K562 (cell line): ENCODE results near the gene ARHGEF4. TPM values are rescaled to one million over a fixed set of nuclear protein-coding genes. Genes with fewer than 3 reads are reported as not detected.
"Not testable (repeated sequence)": the region's sequence is repeated elsewhere in the genome, so short reads cannot be mapped to it uniquely, and the experiment has no call there.

ENCODE experiments used
- ATAC-seq: fragments of 200-7000 bp; cut with Tn5 transposase; 3 replicates; pipeline ENCODE4 v1.9.1; 2020; ENCODE audit warnings: moderate library complexity
- BruUV-seq: library from RNA; stranded (reverse); fragments of 400-500 nt; replicated peaks from 2 replicates; lab custom pipeline; 2021; lab: Mats Ljungman, UMichigan
- CTCF ChIA-PET: fragments of 300-600 bp; formaldehyde crosslinking; extraction: SDS; loops from one replicate; lab custom pipeline; 2021; ENCODE audit warnings: low intra/inter-chr PET ratio; lab: Yijun Ruan, JAX
- POLR2A ChIA-PET: fragments of 300-600, 350-650 bp; sonication (Branson Sonifier 250); formaldehyde crosslinking; extraction: SDS; loops from one replicate; lab custom pipeline; 2021; ENCODE audit warnings: antibody characterized with exemption, inconsistent platforms; lab: Yijun Ruan, JAX
- DNase-seq, 4 experiments: peaks; one replicate each; pipeline versions ENCODE4 v3.0.0 to v3.0.0-alpha.2; 2011 to 2018; ENCODE audit warnings: low spot score in 3 of 4, mixed read lengths in 3 of 4; ENCODE audit errors: extremely low read depth in 1 of 4
- FAIRE-seq: peaks from 2 replicates; lab custom pipeline; 2011; peaks lifted over from hg19 to GRCh38; lab: Jason Lieb, UNC
- H2AFZ ChIP-seq: 2 replicates; pipeline ENCODE4 v1.6.0; 2011; ENCODE audit warnings: low read depth, low read length, control low read depth, inconsistent platforms
- H3K27ac ChIP-seq: fragments of 200-600 bp; 3 replicates; pipeline ENCODE4 v1.8.0; 2011; ENCODE audit warnings: low read depth, mild to moderate bottlenecking, control low read depth, inconsistent platforms, low read length, moderate library complexity, mixed read lengths; ENCODE audit errors: extremely low read depth
- H3K27me3 ChIP-seq, 2 experiments: fragments of 300-600 bp in 1 of 2; 2 replicates in 1 of 2; 3 replicates in 1 of 2; pipeline versions ENCODE4 v1.6.0 to v1.8.0; 2011; ENCODE audit warnings: inconsistent platforms in 2 of 2, low read length in 2 of 2, mild to moderate bottlenecking in 1 of 2, mixed read lengths in 1 of 2, moderate library complexity in 1 of 2; ENCODE audit not compliant: control insufficient read depth in 2 of 2, insufficient read depth in 2 of 2
- H3K36me3 ChIP-seq: fragments of 300-600 bp; 3 replicates; pipeline ENCODE4 v1.8.0; 2011; ENCODE audit warnings: mild to moderate bottlenecking, low read length, inconsistent platforms; ENCODE audit not compliant: control insufficient read depth, insufficient read depth
- H3K4me1 ChIP-seq, 2 experiments: fragments of 200-600 bp in 1 of 2; replicated peaks in 1 of 2; 2 replicates in 1 of 2; 3 replicates in 1 of 2; pipeline versions ENCODE4 v1.5.1 to v1.8.0; 2011; ENCODE audit warnings: inconsistent platforms in 2 of 2, low read length in 2 of 2, mild to moderate bottlenecking in 1 of 2, mixed read lengths in 1 of 2, moderate library complexity in 1 of 2; ENCODE audit not compliant: control insufficient read depth in 2 of 2, insufficient read depth in 2 of 2
- H3K4me2 ChIP-seq: 2 replicates; pipeline ENCODE4 v1.6.1; 2011; ENCODE audit warnings: low read length, control low read depth, inconsistent platforms, mixed read lengths; ENCODE audit not compliant: insufficient read depth
- H3K4me3 ChIP-seq: fragments of 200-600 bp; sonication (generic), shearing (Covaris generic); 2 replicates; pipeline ENCODE4 v1.5.1; 2016; ENCODE audit warnings: control low read depth, inconsistent platforms
- H3K79me2 ChIP-seq: fragments of 200-600 bp; 3 replicates; pipeline ENCODE4 v1.8.0; 2011; ENCODE audit warnings: low read length, inconsistent platforms; ENCODE audit not compliant: control insufficient read depth, insufficient read depth
- H3K9ac ChIP-seq, 2 experiments: 2 replicates each; pipeline versions ENCODE4 v1.6.0 to v1.6.1; 2011; ENCODE audit warnings: low read depth in 2 of 2, low read length in 2 of 2, control low read depth in 1 of 2, inconsistent platforms in 1 of 2, mild to moderate bottlenecking in 1 of 2, mixed read lengths in 1 of 2; ENCODE audit not compliant: insufficient read depth in 1 of 2
- H3K9me1 ChIP-seq: one replicate; pipeline ENCODE4 v1.6.0; 2011; ENCODE audit warnings: inconsistent platforms, mild to moderate bottlenecking, low read length, moderate library complexity; ENCODE audit not compliant: control insufficient read depth, insufficient read depth
- H3K9me3 ChIP-seq: replicated peaks from 2 replicates; pipeline ENCODE4 v1.5.1; 2011; ENCODE audit warnings: low read depth, low read length, inconsistent platforms; ENCODE audit not compliant: control insufficient read depth, insufficient read depth
- H4K20me1 ChIP-seq: replicated peaks from 2 replicates; pipeline ENCODE4 v1.6.1; 2011; ENCODE audit warnings: low read length, inconsistent platforms, mixed read lengths; ENCODE audit not compliant: control insufficient read depth, insufficient read depth
- GABPB1 ChIP-seq: sonication (generic); formaldehyde crosslinking; IDR thresholded peaks from 2 replicates; pipeline ENCODE4 v1.8.0; 2022; ENCODE audit warnings: mild to moderate bottlenecking, missing genetic modification reagents
- IFI16 ChIP-seq: fragments of 250-450 bp; sonication (Bioruptor Pico); IDR thresholded peaks from 2 replicates; pipeline ENCODE4 v2.1.2; 2022; ENCODE audit warnings: mild to moderate bottlenecking, inconsistent platforms
- KDM1A ChIP-seq, 2 experiments: fragments of 450-650 bp; IDR thresholded peaks; 2 replicates each; pipeline ENCODE4 v1.6.1; 2016; ENCODE audit warnings: mild to moderate bottlenecking in 2 of 2
- L3MBTL2 ChIP-seq: fragments of 450-650 bp; IDR thresholded peaks from 2 replicates; pipeline ENCODE4 v1.6.1; 2016; ENCODE audit warnings: mild to moderate bottlenecking, moderate library complexity
- MED1 ChIP-seq: sonication (generic); formaldehyde crosslinking; IDR thresholded peaks from 2 replicates; pipeline ENCODE4 v1.8.1; 2023; ENCODE audit warnings: missing genetic modification reagents, borderline replicate concordance
- SIN3A ChIP-seq, 2 experiments: fragments of 150-350 bp in 1 of 2; IDR thresholded peaks; 2 replicates each; pipeline ENCODE4 v1.6.1; 2011 to 2016; ENCODE audit warnings: borderline replicate concordance in 2 of 2, low read depth in 2 of 2, low read length in 2 of 2, mild to moderate bottlenecking in 2 of 2, moderate library complexity in 2 of 2; ENCODE audit not compliant: control insufficient read depth in 1 of 2
- ZNF24 ChIP-seq: fragments of 450-650 bp; IDR thresholded peaks from 2 replicates; pipeline ENCODE4 v1.6.1; 2016
- ZNF707 ChIP-seq: fragments of 250-450 bp; sonication (Bioruptor Pico); conservative IDR thresholded peaks from 2 replicates; pipeline ENCODE4 v1.8.0; 2022; ENCODE audit warnings: inconsistent platforms, mild to moderate bottlenecking, moderate library complexity
- WGBS: fragments of 100-300 bp; shearing (Covaris generic); methylation state at CpG from one replicate; pipeline ENCODE4 v1.1.6; 2016; ENCODE audit warnings: low coverage, mixed read lengths; ENCODE audit not compliant: insufficient coverage; ENCODE audit errors: missing lambda C conversion rate; 5-methylcytosine and 5-hydroxymethylcytosine counted together
- in situ Hi-C: fragments of 300-500 bp; cut with MboI; formaldehyde crosslinking; loops from 4 replicates; pipeline ENCODE4 v1.15.0; 2018; ENCODE audit warnings: inconsistent platforms, mixed read lengths
- intact Hi-C: fragments of 100-400 bp; cut with micrococcal nuclease; formaldehyde crosslinking; loops from 2 replicates; pipeline ENCODE4 v1.14.2; 2022
- polyA plus RNA-seq, 8 experiments: library from polyadenylated mRNA; depleted of rRNA in 4 of 8; stranded (reverse) in 5 of 8; unstranded in 3 of 8; fragments of >200 nt; fragmentation: Nextera tagmentation in 2 of 8; fragmentation: Illumina TruSeq in 1 of 8; extraction: Ambion mirVana in 2 of 8; extraction: Trizol in 1 of 8; gene quantifications; 2 replicates each; pipeline versions ENCODE4 v1.2.1 to v1.2.3, GENCODE V29; 2011 to 2014; ENCODE audit warnings: inconsistent platforms in 1 of 8, missing spikeins in 1 of 8
- total RNA-seq, 7 experiments: library from RNA; depleted of rRNA in 6 of 7; stranded (reverse); fragments of >200 nt in 6 of 7; fragmentation: Illumina TruSeq in 2 of 7; extraction: Trizol in 2 of 7; gene quantifications; 2 replicates each; pipeline versions ENCODE4 v1.2.1 to v1.2.3, GENCODE V29; 2011 to 2021; ENCODE audit warnings: low replicate concordance in 1 of 7
- TF ChIP-seq, protein P1 (sequence below): sonication (generic); formaldehyde crosslinking; IDR thresholded peaks from 2 replicates; pipeline ENCODE4 v1.8.0; 2023; ENCODE audit warnings: mild to moderate bottlenecking, missing genetic modification reagents

The ARHGEF4 gene
- total and polyA plus RNA-seq, 9 of the 15 experiments (the other 6 are each of a cell fraction or from before 2014, with no cell fraction given): not detected

DNA sequence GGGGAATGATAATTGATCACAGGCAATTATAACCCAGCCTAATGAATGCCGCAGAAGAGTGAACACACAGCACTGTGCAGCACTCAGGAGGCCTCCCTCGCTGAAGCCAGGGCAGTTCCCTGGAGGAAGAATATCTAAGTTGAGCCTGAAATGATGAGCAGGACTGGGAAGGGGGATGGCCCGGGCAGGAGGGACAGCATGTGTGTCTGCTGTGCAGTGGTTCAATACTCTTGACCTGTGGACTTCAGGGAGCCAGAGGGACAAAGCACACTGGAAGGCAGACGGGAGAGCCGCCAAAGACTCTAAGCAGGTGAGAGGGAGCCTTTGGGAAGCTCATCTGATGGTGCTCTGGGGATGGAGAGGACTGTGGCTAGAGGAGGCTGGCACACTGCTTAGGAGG, 62.6 kb downstream of the ARHGEF4 start (continued):
- TF ChIP-seq L3MBTL2 (no peak), ZNF707 (CRISPR knock-in tag) (no peak), SIN3A (IDR thresholded peaks at IDR 0.05; ENCODE audit: borderline replicate concordance in 2 of 2, control insufficient read depth in 1 of 2, low read depth in 2 of 2, low read length in 2 of 2) (no peak)

DNA sequence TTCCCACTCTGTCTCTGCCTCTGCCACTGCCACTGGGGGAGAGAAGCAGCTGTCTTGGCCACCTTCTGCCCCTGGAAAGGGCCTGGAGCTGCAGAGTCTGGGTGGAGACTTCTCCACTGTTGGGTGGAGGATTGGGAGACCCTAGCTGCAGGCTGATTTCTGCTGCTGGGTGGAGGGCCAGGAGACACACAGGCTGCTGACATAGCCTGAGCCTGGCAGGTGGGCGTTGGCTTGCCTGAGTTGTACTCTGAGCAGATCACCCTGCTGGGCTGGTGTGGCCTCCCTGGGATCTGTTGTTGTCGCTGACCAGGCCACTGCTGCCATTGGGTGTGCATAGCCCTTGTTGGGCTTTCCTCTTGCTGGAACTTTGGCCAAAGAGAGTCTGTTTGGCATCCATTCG, 64.3 kb downstream of the ARHGEF4 start:
- in situ Hi-C loops: no loop called here
- no peaks in the 10 kb centered on the region for H3K79me2 ChIP-seq

DNA sequence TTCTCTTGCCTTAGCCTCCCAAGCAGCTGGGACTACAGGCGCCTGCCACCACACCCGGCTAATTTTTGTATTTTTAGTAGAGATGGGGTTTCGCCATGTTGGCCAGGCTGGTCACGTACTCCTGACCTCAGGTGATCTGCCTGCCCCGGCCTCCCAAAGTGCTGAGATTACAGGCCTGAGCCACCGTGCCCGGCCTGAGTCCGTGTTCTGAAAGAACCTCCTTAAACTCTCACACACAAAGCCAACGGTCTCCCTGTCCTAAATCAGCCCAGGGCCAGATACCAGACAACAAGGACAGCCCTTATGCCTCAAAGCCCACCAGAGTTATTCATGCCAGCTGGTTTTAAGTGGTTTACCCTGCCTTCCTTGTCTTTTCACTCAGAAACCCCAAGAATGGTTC, 64.9 kb downstream of the ARHGEF4 start:
- H3K36me3 ChIP-seq, BruUV-seq, H3K79me2 ChIP-seq, H3K9me1 ChIP-seq, H3K9me3 ChIP-seq, H4K20me1 ChIP-seq, FAIRE-seq, H3K4me1 ChIP-seq, H3K4me3 ChIP-seq, ATAC-seq, DNase-seq, in situ Hi-C loops, H2AFZ ChIP-seq, H3K9ac ChIP-seq, CTCF ChIA-PET, H3K4me2 ChIP-seq, intact Hi-C loops, H3K27ac ChIP-seq: not testable (repeated sequence)
- peaks cover 14 to 31% of the 10 kb centered on the region in 2 experiments for H3K27me3 ChIP-seq
- POLR2A ChIA-PET: interaction anchor here (0.7 kb wide), 1 partner anchor 77 kb away, joined by 3 read pairs; no protein-coding TSS in a partner anchor
- WGBS: 1% methylated on average over 8 of the region's 9 CpGs

More for the DNA sequence above, 64.3 kb downstream of the ARHGEF4 start:
- Histone ChIP-seq H3K4me2 (no peak overlapping the region), H3K9me1 (no peaks in the 10 kb centered on the region), H2AFZ (no peak overlapping the region), H4K20me1 (no peaks in the 10 kb centered on the region), H3K9ac (no peak overlapping the region), H3K9me3 (no peaks in the 10 kb centered on the region), H3K27me3 (peaks cover 14 to 37% of the 10 kb centered on the region in 2 experiments), H3K27ac (no peak overlapping the region), H3K36me3 (no peaks in the 10 kb centered on the region), H3K4me3 (no peak overlapping the region), H3K4me1 (no peaks in the 10 kb centered on the region)
- ChIA-PET CTCF (no interaction called here), POLR2A (interaction anchor here (0.7 to 0.9 kb wide), 2 partner anchors 10 to 77 kb away, joined by 3 read pairs; no protein-coding TSS in a partner anchor)
- no TSS peak for BruUV-seq
- DNase-seq (no peak), ATAC-seq (no peak), FAIRE-seq (no peak)
- WGBS: 7% methylated on average over 2 of the region's 3 CpGs
- intact Hi-C loops: no loop called here
- TF ChIP-seq GABPB1 (CRISPR knock-in tag) (no peak), KDM1A (IDR thresholded peaks at IDR 0.05) (no peak), IFI16 (CRISPR knock-in tag) (no peak), MED1 (no peak), ZNF24 (no peak)
- TF ChIP-seq, protein P1, sequence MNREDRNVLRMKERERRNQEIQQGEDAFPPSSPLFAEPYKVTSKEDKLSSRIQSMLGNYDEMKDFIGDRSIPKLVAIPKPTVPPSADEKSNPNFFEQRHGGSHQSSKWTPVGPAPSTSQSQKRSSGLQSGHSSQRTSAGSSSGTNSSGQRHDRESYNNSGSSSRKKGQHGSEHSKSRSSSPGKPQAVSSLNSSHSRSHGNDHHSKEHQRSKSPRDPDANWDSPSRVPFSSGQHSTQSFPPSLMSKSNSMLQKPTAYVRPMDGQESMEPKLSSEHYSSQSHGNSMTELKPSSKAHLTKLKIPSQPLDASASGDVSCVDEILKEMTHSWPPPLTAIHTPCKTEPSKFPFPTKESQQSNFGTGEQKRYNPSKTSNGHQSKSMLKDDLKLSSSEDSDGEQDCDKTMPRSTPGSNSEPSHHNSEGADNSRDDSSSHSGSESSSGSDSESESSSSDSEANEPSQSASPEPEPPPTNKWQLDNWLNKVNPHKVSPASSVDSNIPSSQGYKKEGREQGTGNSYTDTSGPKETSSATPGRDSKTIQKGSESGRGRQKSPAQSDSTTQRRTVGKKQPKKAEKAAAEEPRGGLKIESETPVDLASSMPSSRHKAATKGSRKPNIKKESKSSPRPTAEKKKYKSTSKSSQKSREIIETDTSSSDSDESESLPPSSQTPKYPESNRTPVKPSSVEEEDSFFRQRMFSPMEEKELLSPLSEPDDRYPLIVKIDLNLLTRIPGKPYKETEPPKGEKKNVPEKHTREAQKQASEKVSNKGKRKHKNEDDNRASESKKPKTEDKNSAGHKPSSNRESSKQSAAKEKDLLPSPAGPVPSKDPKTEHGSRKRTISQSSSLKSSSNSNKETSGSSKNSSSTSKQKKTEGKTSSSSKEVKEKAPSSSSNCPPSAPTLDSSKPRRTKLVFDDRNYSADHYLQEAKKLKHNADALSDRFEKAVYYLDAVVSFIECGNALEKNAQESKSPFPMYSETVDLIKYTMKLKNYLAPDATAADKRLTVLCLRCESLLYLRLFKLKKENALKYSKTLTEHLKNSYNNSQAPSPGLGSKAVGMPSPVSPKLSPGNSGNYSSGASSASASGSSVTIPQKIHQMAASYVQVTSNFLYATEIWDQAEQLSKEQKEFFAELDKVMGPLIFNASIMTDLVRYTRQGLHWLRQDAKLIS (CRISPR knock-in tag): no peak
